Breast epithelium (tissue), 3 donors: ENCODE measurements around the gene MIER1.

Experiments
- POLR2A ChIP-seq: fragments of 450-650 bp; IDR thresholded peaks from one replicate; pipeline ENCODE4 v1.6.1; 2016; ENCODE audit warnings: antibody characterized with exemption, mild to moderate bottlenecking, moderate library complexity
- POLR2AphosphoS5 ChIP-seq, 3 donors: sonication (generic); formaldehyde crosslinking; IDR thresholded peaks; one replicate each; pipeline ENCODE4 v1.6.1; 2017; ENCODE audit warnings: antibody characterized with exemption in 3 of 3

- TF ChIP-seq POLR2A (no peak), POLR2AphosphoS5 (IDR thresholded peaks at IDR 0.05) (no peak)
Observed at GRCh38 chr1:66940981-66941380, 16.2 kb downstream of the MIER1 start.
